Panc1 (cell line): Measurements from ENCODE around the gene MCF2L. TPM values are rescaled to one million over a fixed set of nuclear protein-coding genes. Genes with fewer than 3 reads are reported as not detected.
A peak's percentile ranks its signal among the peaks of the same experiment; 100 is the strongest.

Experiments used
- ATAC-seq: fragments of 200-7000 bp; cut with Tn5 transposase; 2 replicates; pipeline ENCODE4 v1.9.1; 2020; ENCODE audit warnings: mild to moderate bottlenecking, moderate library complexity
- BruUV-seq: library from RNA; stranded (reverse); fragments of 400-500 nt; replicated peaks from 2 replicates; lab custom pipeline; 2021; lab: Mats Ljungman, UMichigan
- CTCF ChIA-PET: fragments of 300-600 bp; sonication (Branson Sonifier 250); formaldehyde crosslinking; loops from one replicate; lab custom pipeline; 2022; ENCODE audit warnings: antibody characterized with exemption; lab: Charles Lee
- POLR2A ChIA-PET: fragments of 300-600 bp; sonication (Branson Sonifier 250); formaldehyde crosslinking; loops from one replicate; lab custom pipeline; 2022; ENCODE audit warnings: antibody characterized with exemption; lab: Charles Lee
- DNase-seq: peaks from one replicate; pipeline ENCODE4 v3.0.0-alpha.2; 2010; ENCODE audit warnings: low read depth, low spot score
- H3K27ac ChIP-seq: 2 replicates; pipeline ENCODE4 v1.5.1; 2011; ENCODE audit warnings: mild to moderate bottlenecking, low read length, inconsistent platforms
- H3K27me3 ChIP-seq: fragments of 200-500 bp; sonication (Bioruptor generic); 2 replicates; pipeline ENCODE4 v1.6.0; 2014; ENCODE audit warnings: low read length, inconsistent platforms; ENCODE audit not compliant: control insufficient read depth, insufficient read depth
- H3K36me3 ChIP-seq: fragments of 200-500 bp; sonication (Bioruptor generic); 2 replicates; pipeline ENCODE4 v1.5.1; 2014; ENCODE audit warnings: inconsistent platforms, mild to moderate bottlenecking, low read length, moderate library complexity; ENCODE audit not compliant: control insufficient read depth, insufficient read depth
- H3K4me1 ChIP-seq: 2 replicates; pipeline ENCODE4 v1.5.1; 2011; ENCODE audit warnings: inconsistent platforms, mild to moderate bottlenecking, low read length, moderate library complexity; ENCODE audit not compliant: control insufficient read depth, insufficient read depth
- H3K4me3 ChIP-seq, 2 experiments: 2 replicates each; pipeline ENCODE4 v1.5.1; 2011 to 2012; ENCODE audit warnings: low read depth in 2 of 2, low read length in 2 of 2, mild to moderate bottlenecking in 2 of 2, inconsistent platforms in 1 of 2, moderate library complexity in 1 of 2
- H3K9me3 ChIP-seq: fragments of 200-500 bp; sonication (Bioruptor generic); 2 replicates; pipeline ENCODE4 v1.5.1; 2014; ENCODE audit warnings: low read depth, mild to moderate bottlenecking, inconsistent platforms, low read length, moderate library complexity; ENCODE audit not compliant: control insufficient read depth, insufficient read depth
- CTCF ChIP-seq: fragments of 450-650 bp; IDR thresholded peaks from 2 replicates; pipeline ENCODE4 v1.5.1; 2017; ENCODE audit warnings: mild to moderate bottlenecking
- POLR2AphosphoS5 ChIP-seq: IDR thresholded peaks from 2 replicates; pipeline ENCODE4 v1.6.1; 2012; ENCODE audit warnings: mild to moderate bottlenecking, low read depth, low read length, moderate library complexity
- REST ChIP-seq, 2 experiments: IDR thresholded peaks; 2 replicates each; pipeline ENCODE4 v1.6.1; 2011 to 2012; ENCODE audit warnings: low read depth in 2 of 2, control low read depth in 1 of 2, low read length in 1 of 2, mild to moderate bottlenecking in 1 of 2, moderate library complexity in 1 of 2; ENCODE audit not compliant: insufficient read depth in 1 of 2
- SIN3A ChIP-seq: IDR thresholded peaks from 2 replicates; pipeline ENCODE4 v1.6.1; 2012; ENCODE audit warnings: low read depth, mild to moderate bottlenecking, low read length, moderate library complexity, borderline replicate concordance; ENCODE audit not compliant: insufficient read depth
- TCF7L2 ChIP-seq: IDR thresholded peaks from 2 replicates; pipeline ENCODE4 v1.6.1; 2011; ENCODE audit warnings: mild to moderate bottlenecking, low read depth, low read length, inconsistent platforms
- in situ Hi-C: cut with HindIII; loops from 2 replicates; pipeline ENCODE4 v1.10.0; 2016; ENCODE audit warnings: low sequenced_read_pairs, low pct_unique_long_range_greater_than_20kb
- intact Hi-C: fragments of 100-400 bp; cut with micrococcal nuclease; formaldehyde crosslinking; loops from one replicate; pipeline ENCODE4 v1.10.0; 2022; ENCODE audit not compliant: unreplicated experiment
- total RNA-seq: library from RNA; stranded (reverse); gene quantifications from one replicate; pipeline ENCODE4 v1.2.1, GENCODE V29; 2021; ENCODE audit not compliant: unreplicated experiment

Gene MCF2L
- total RNA-seq, 1 experiment from 2014 or later, result 0.57 TPM

GRCh38 chr13:113103646-113104045, 134.6 kb downstream of the MCF2L start:
- POLR2A ChIA-PET, result no interaction called here
- DNase-seq, result no peak
- H3K9me3 ChIP-seq, result no peaks in the 10 kb centered on the region

GRCh38 chr13:113105032-113105920, 136.3 kb downstream of the MCF2L start, which contains the start of gene F7:
F7 (plus strand) TSS chr13:113105791; CDS start chr13:113105842, 51 bp downstream.
- no peaks in the 10 kb centered on the region for H3K27me3 ChIP-seq
- in situ Hi-C loops (no loop called here), intact Hi-C loops (no loop called here)
- H3K9me3 ChIP-seq, result no peaks in the 10 kb centered on the region
- H3K27ac ChIP-seq, result no peak within 1 kb of the TSS
- ChIA-PET CTCF (interaction anchor here (0.6 kb wide), 1 partner anchor 70 kb away, joined by 3 read pairs; no protein-coding TSS in a partner anchor), POLR2A (no interaction called here)
- no peaks in the 10 kb centered on the region for H3K36me3 ChIP-seq
- peaks cover 8% of the 10 kb centered on the region for H3K4me1 ChIP-seq
- DNase-seq, result no peak
- peak; percentile 33; the same call in 1 of the 2 replicates for ATAC-seq
- no peak within 1 kb of the TSS for H3K4me3 ChIP-seq
- BruUV-seq, result no TSS peak
- TF ChIP-seq REST (IDR thresholded peaks at IDR 0.05; ENCODE audit: insufficient read depth in 1 of 2, low read depth in 2 of 2, low read length in 1 of 2) (no peak), POLR2AphosphoS5 (no peak), CTCF (no peak), SIN3A (no peak)

More at GRCh38 chr13:113103646-113104045, 134.6 kb downstream of the MCF2L start:
- Histone ChIP-seq H3K4me1 (peaks cover 8% of the 10 kb centered on the region), H3K27ac (no peak overlapping the region), H3K27me3 (no peaks in the 10 kb centered on the region), H3K36me3 (no peaks in the 10 kb centered on the region), H3K4me3 (no peak overlapping the region)
- TF ChIP-seq TCF7L2 (no peak), POLR2AphosphoS5 (no peak), SIN3A (no peak), REST (IDR thresholded peaks at IDR 0.05; ENCODE audit: insufficient read depth in 1 of 2, low read depth in 2 of 2, low read length in 1 of 2) (no peak), CTCF (no peak)
- in situ Hi-C loops, result no loop called here
- intact Hi-C loops, result no loop called here
- no TSS peak for BruUV-seq
- CTCF ChIA-PET, result no interaction called here
- no peak for ATAC-seq
